ENCODE results near the gene ATP2B3. TPM values are rescaled to one million over a fixed set of nuclear protein-coding genes. Genes with fewer than 3 reads are reported as not detected.

The ATP2B3 gene
- under 1 TPM in 1 of 2 experiments, not detected in 1; 0.05 TPM for total RNA-seq

GRCh38 chrX:153517423-153517822 lies at the start of gene ATP2B3:
Gene ATP2B3 (plus strand): TSS chrX:153517642. CDS start chrX:153536248, 18,606 bp downstream.

GRCh38 chrX:153470411-153471363 lies 46.8 kb upstream of the ATP2B3 start, which contains the start of gene HAUS7:
Gene HAUS7 (minus strand): TSS chrX:153470576. CDS start chrX:153470557, 19 bp downstream.

GRCh38 chrX:153494541-153495361 lies 22.7 kb upstream of the ATP2B3 start, which contains the start of gene BGN:
Gene BGN (plus strand): TSS chrX:153494980. CDS start chrX:153504632, 9,652 bp downstream.

GRCh38 chrX:153598541-153599191 lies 81.2 kb downstream of the ATP2B3 start, which contains the start of gene CCNQ:
Gene CCNQ (minus strand): TSS chrX:153599139. CDS start chrX:153599073, 66 bp downstream.

Other genes with a start within 250 kb of the ATP2B3 start
- gene PNMA6F, start 195.9 kb upstream of the ATP2B3 start, total RNA-seq, result not detected
- gene ZNF275, start 183.5 kb upstream of the ATP2B3 start, total RNA-seq, result 10 to 100 TPM; 29.5 to 30.1 TPM
- gene PNMA6E, start 116.3 kb upstream of the ATP2B3 start, total RNA-seq, result not detected
- gene ZFP92, start 106.2 kb upstream of the ATP2B3 start, total RNA-seq, result 1 to 10 TPM; 1.0 to 1.3 TPM
- gene TREX2, start 71.6 kb upstream of the ATP2B3 start, total RNA-seq, result 1 to 10 TPM; 2.4 TPM
- 10 to 100 TPM; 38.7 to 39.3 TPM for gene HAUS7, start 47.1 kb upstream of the ATP2B3 start, total RNA-seq
- gene BGN, start 22.7 kb upstream of the ATP2B3 start, total RNA-seq, result under 1 TPM in 1 of 2 experiments, not detected in 1; 0.17 TPM
- gene CCNQ, start 81.5 kb downstream of the ATP2B3 start, total RNA-seq, result 10 to 100 TPM; 22.9 to 23.6 TPM
- gene DUSP9, start 129.6 kb downstream of the ATP2B3 start, total RNA-seq, result not detected
- under 1 TPM; 0.43 to 0.87 TPM for gene PNCK, start 156.2 kb downstream of the ATP2B3 start, total RNA-seq
- gene SLC6A8, start 170.3 kb downstream of the ATP2B3 start, total RNA-seq, result 1 to 10 TPM; 1.4 to 1.5 TPM
- gene BCAP31, start 206.7 kb downstream of the ATP2B3 start, total RNA-seq, result 100 to 1,000 TPM; 139 TPM
- 10 to 100 TPM; 13.2 to 13.8 TPM for gene ABCD1, start 207.2 kb downstream of the ATP2B3 start, total RNA-seq
- under 1 TPM; 0.05 to 0.55 TPM for gene PLXNB3, start 246.6 kb downstream of the ATP2B3 start, total RNA-seq